ENCODE results near the gene GFRA4. TPM values are rescaled to one million over a fixed set of nuclear protein-coding genes. Genes with fewer than 3 reads are reported as not detected.
"Not testable (repeated sequence)": the region's sequence is repeated elsewhere in the genome, so short reads cannot be mapped to it uniquely, and the experiment has no call there.

The GFRA4 gene
- total and polyA plus RNA-seq, 2 donors (not counting 1 experiment from before 2014, with no cell fraction given), result not detected

GRCh38 chr20:3616250-3616649 lies 46.9 kb downstream of the GFRA4 start:
- Histone ChIP-seq H3K9ac (ENCODE audit: low read length) (no peak overlapping the region), H3K27ac (ENCODE audit: low read length in 2 of 2) (no peak overlapping the region), H3K4me3 (ENCODE audit: control extremely low read depth in 1 of 5, extremely low read depth in 1 of 5, insufficient read depth in 1 of 5, low read depth in 2 of 5, low read length in 4 of 5) (no peak overlapping the region), H3K27me3 (replicated peaks in 1 of 4; ENCODE audit: control extremely low read depth in 1 of 4, control insufficient read depth in 3 of 4, insufficient read depth in 4 of 4, low read length in 3 of 4) (no peaks in the 10 kb centered on the region), H2AFZ (ENCODE audit: insufficient read depth, low read depth, low read length, poor library complexity, severe bottlenecking) (no peak overlapping the region), H3K4me2 (replicated peaks; ENCODE audit: low read depth, low read length, poor library complexity, severe bottlenecking) (no peak overlapping the region), H4K20me1 (ENCODE audit: control insufficient read depth, insufficient read depth, low read length, poor library complexity, severe bottlenecking) (no peaks in the 10 kb centered on the region), H3K9me3 (ENCODE audit: control extremely low read depth in 1 of 3, control insufficient read depth in 2 of 3, insufficient read depth in 1 of 3, low read length in 2 of 3) (no peaks in the 10 kb centered on the region), H3K79me2 (ENCODE audit: control insufficient read depth, insufficient read depth, low read length) (no peaks in the 10 kb centered on the region), H3K4me1 (ENCODE audit: control insufficient read depth in 2 of 2, insufficient read depth in 2 of 2, low read length in 2 of 2) (no peaks in the 10 kb centered on the region), H3K36me3 (replicated peaks in 1 of 2; ENCODE audit: control extremely low read depth in 1 of 2, control insufficient read depth in 1 of 2, extremely low read depth in 1 of 2, insufficient read depth in 2 of 2, low read length in 1 of 2) (peaks cover 1 to 4% of the 10 kb centered on the region in 2 experiments)
- POLR2A ChIA-PET, result no interaction called here
- TF ChIP-seq EZH2 (IDR thresholded peaks at IDR 0.05; ENCODE audit: borderline replicate concordance, insufficient read depth, low read depth, low read length, poor library complexity, severe bottlenecking) (no peak), CTCF (IDR thresholded peaks at IDR 0.05) (no peak)
- DNase-seq (no peak), ATAC-seq (ENCODE audit: low read depth) (no peak)
- H3K4me1 Mint-ChIP-seq, result peaks cover 5% of the 10 kb centered on the region
- intact Hi-C loops (cut with micrococcal nuclease), result no loop called here
- no peaks in the 10 kb centered on the region for H3K27me3 Mint-ChIP-seq
- H3K4me3 Mint-ChIP-seq, result no peak overlapping the region
- H3K9me3 Mint-ChIP-seq (ENCODE audit: insufficient read depth), result no peaks in the 10 kb centered on the region
- CTCF ChIA-PET, result no interaction called here
- 95% methylated on average over 4 of the region's 4 CpGs for WGBS (ENCODE audit: insufficient coverage)
- H3K27ac Mint-ChIP-seq, result no peak overlapping the region

GRCh38 chr20:3615171-3615840 lies 47.9 kb downstream of the GFRA4 start:
- H3K27ac ChIP-seq (ENCODE audit: low read length in 2 of 2); H3K27me3 Mint-ChIP-seq; H3K27me3 ChIP-seq (replicated peaks in 1 of 4; ENCODE audit: control extremely low read depth in 1 of 4, control insufficient read depth in 3 of 4, insufficient read depth in 4 of 4, low read length in 3 of 4); H2AFZ ChIP-seq (ENCODE audit: insufficient read depth, low read depth, low read length, poor library complexity, severe bottlenecking); POLR2A ChIA-PET; H3K9me3 Mint-ChIP-seq (ENCODE audit: insufficient read depth); intact Hi-C loops (cut with micrococcal nuclease); H3K4me3 Mint-ChIP-seq; H3K27ac Mint-ChIP-seq; H3K9ac ChIP-seq (ENCODE audit: low read length); H4K20me1 ChIP-seq (ENCODE audit: control insufficient read depth, insufficient read depth, low read length, poor library complexity, severe bottlenecking); H3K4me3 ChIP-seq (ENCODE audit: control extremely low read depth in 1 of 5, extremely low read depth in 1 of 5, insufficient read depth in 1 of 5, low read depth in 2 of 5, low read length in 4 of 5); H3K4me1 Mint-ChIP-seq; H3K9me3 ChIP-seq (ENCODE audit: control extremely low read depth in 1 of 3, control insufficient read depth in 2 of 3, insufficient read depth in 1 of 3, low read length in 2 of 3); H3K4me2 ChIP-seq (replicated peaks; ENCODE audit: low read depth, low read length, poor library complexity, severe bottlenecking); H3K36me3 ChIP-seq (replicated peaks in 1 of 2; ENCODE audit: control extremely low read depth in 1 of 2, control insufficient read depth in 1 of 2, extremely low read depth in 1 of 2, insufficient read depth in 2 of 2, low read length in 1 of 2); H3K4me1 ChIP-seq (ENCODE audit: control insufficient read depth in 2 of 2, insufficient read depth in 2 of 2, low read length in 2 of 2); ATAC-seq (ENCODE audit: low read depth); H3K79me2 ChIP-seq (ENCODE audit: control insufficient read depth, insufficient read depth, low read length); DNase-seq: not testable (repeated sequence)
- 97% methylated on average over 4 of the region's 13 CpGs for WGBS (ENCODE audit: insufficient coverage)
- CTCF ChIA-PET, result interaction anchor here (0.9 kb wide), 1 partner anchor 95 kb away, joined by 3 read pairs; no protein-coding TSS in a partner anchor

Measured in B cell (primary cell).